ENCODE measurements around the gene CILP. TPM values are rescaled to one million over a fixed set of nuclear protein-coding genes. Genes with fewer than 3 reads are reported as not detected.

Gene CILP
- total and polyA plus RNA-seq, 2 of the 13 experiments (the other 11 are each of a cell fraction or from before 2014, with no cell fraction given) = 0.03 TPM; not detected in 1

DNA sequence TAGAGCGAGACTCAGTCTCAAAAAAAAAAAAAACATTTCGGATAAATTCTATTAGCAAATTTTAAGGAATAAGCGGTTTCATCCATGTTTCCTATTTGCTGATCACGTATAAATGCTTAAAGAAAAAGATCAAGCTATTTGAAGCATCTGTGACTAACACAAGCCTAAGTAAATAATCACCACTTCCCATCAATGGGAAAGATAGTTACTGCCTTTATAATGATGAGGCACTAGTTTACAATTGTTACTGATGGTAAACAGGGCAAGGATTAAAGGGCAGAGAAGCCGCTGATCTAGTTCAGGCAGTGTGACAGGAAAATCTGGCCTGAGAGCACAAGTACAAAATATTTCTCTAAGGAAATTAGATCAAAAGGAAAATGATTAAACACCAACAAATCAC lies 39.8 kb downstream of the CILP start (continued):
- TF ChIP-seq CREB1 (IDR thresholded peaks at IDR 0.05) = no peak
- peak; percentile 53; the same call in 1 of the 2 replicates for TF ChIP-seq CREB1 (CRISPR knock-in tag; IDR thresholded peaks at IDR 0.05)
- no peak for TF ChIP-seq ZFP37 (CRISPR knock-in tag; IDR thresholded peaks at IDR 0.05; ENCODE audit: borderline replicate concordance)
- TF ChIP-seq POLR2G (IDR thresholded peaks at IDR 0.05; ENCODE audit: low read depth, low read length) = no peak
- TF ChIP-seq SOX6 (IDR thresholded peaks at IDR 0.05) = no peak
- peak; percentile 77 for TF ChIP-seq SOX6 (CRISPR knock-in tag; IDR thresholded peaks at IDR 0.05)
- TF ChIP-seq MED1 (CRISPR knock-in tag; IDR thresholded peaks at IDR 0.05) = peak; percentile 45
- TF ChIP-seq, protein P1, sequence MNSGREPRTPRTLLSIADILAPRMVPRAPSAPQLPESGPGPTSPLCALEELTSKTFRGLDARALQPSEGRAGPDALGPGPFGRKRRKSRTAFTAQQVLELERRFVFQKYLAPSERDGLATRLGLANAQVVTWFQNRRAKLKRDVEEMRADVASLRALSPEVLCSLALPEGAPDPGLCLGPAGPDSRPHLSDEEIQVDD (CRISPR knock-in tag; IDR thresholded peaks at IDR 0.05; ENCODE audit: borderline replicate concordance) = no peak
- no peak for TF ChIP-seq HMGA1 (CRISPR knock-in tag; conservative IDR thresholded peaks at IDR 0.05)
- TF ChIP-seq ZNF3 (CRISPR knock-in tag; IDR thresholded peaks at IDR 0.05) = no peak
- peak; percentile 29; the same call in 1 of the 2 replicates for TF ChIP-seq DRAP1 (CRISPR knock-in tag; IDR thresholded peaks at IDR 0.05)
- TF ChIP-seq RFX5 (IDR thresholded peaks at IDR 0.05; ENCODE audit: low read depth, low read length) = no peak
- TF ChIP-seq ZBTB21 (CRISPR knock-in tag; IDR thresholded peaks at IDR 0.05) = no peak
- peak; percentile 85 for TF ChIP-seq FOXA1 (IDR thresholded peaks at IDR 0.05)
- peak; percentile 81 for TF ChIP-seq FOXA1 (CRISPR knock-in tag; IDR thresholded peaks at IDR 0.05)
- TF ChIP-seq, protein P2, sequence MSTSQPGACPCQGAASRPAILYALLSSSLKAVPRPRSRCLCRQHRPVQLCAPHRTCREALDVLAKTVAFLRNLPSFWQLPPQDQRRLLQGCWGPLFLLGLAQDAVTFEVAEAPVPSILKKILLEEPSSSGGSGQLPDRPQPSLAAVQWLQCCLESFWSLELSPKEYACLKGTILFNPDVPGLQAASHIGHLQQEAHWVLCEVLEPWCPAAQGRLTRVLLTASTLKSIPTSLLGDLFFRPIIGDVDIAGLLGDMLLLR (CRISPR knock-in tag; IDR thresholded peaks at IDR 0.05) = no peak
- TF ChIP-seq THAP11 (CRISPR knock-in tag; IDR thresholded peaks at IDR 0.05) = peak; percentile 40; the same call in 1 of the 2 replicates
- peak; percentile 47; the same call in 1 of the 2 replicates for TF ChIP-seq NCOA2 (CRISPR knock-in tag; IDR thresholded peaks at IDR 0.05)
- TF ChIP-seq, protein P3, sequence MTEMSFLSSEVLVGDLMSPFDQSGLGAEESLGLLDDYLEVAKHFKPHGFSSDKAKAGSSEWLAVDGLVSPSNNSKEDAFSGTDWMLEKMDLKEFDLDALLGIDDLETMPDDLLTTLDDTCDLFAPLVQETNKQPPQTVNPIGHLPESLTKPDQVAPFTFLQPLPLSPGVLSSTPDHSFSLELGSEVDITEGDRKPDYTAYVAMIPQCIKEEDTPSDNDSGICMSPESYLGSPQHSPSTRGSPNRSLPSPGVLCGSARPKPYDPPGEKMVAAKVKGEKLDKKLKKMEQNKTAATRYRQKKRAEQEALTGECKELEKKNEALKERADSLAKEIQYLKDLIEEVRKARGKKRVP (CRISPR knock-in tag; IDR thresholded peaks at IDR 0.05) = peak in 1 of 2 experiments; percentile 59; a peak in 1 of 4 replicates
- peak; percentile 96 for TF ChIP-seq FOXA3 (CRISPR knock-in tag; IDR thresholded peaks at IDR 0.05)
- no peak for TF ChIP-seq TIGD3 (CRISPR knock-in tag; IDR thresholded peaks at IDR 0.05; ENCODE audit: borderline replicate concordance)
- TF ChIP-seq GFI1 (CRISPR knock-in tag; IDR thresholded peaks at IDR 0.05; ENCODE audit: borderline replicate concordance) = peak; percentile 32; the same call in 1 of the 2 replicates
- peak; percentile 71 for TF ChIP-seq ZNF609 (CRISPR knock-in tag; IDR thresholded peaks at IDR 0.05; ENCODE audit: borderline replicate concordance)
- TF ChIP-seq SOX13 (IDR thresholded peaks at IDR 0.05) = no peak
- peak in 1 of 2 experiments; percentile 70; a peak in 1 of 4 replicates for TF ChIP-seq SOX13 (CRISPR knock-in tag; conservative IDR thresholded peaks at IDR 0.05 in 1 of 2, IDR thresholded peaks at IDR 0.05 in 1 of 2)
